ENCODE data around the gene PEBP1. TPM values are rescaled to one million over a fixed set of nuclear protein-coding genes. Genes with fewer than 3 reads are reported as not detected.
"Not testable (repeated sequence)": the region's sequence is repeated elsewhere in the genome, so short reads cannot be mapped to it uniquely, and the experiment has no call there.

Gene PEBP1
- polyA plus RNA-seq, 1 donor (not counting 4 experiments of a cell fraction or from before 2014, with no cell fraction given) = 197 TPM

GRCh38 chr12:118126119-118126757 lies 9.7 kb upstream of the PEBP1 start:
- H3K9me1 ChIP-seq (ENCODE audit: control insufficient read depth, extremely low read depth, insufficient read depth, low read length) = no peaks in the 10 kb centered on the region
- H3K79me2 ChIP-seq (ENCODE audit: control insufficient read depth, insufficient read depth, low read length) = no peaks in the 10 kb centered on the region
- H3K9me3 ChIP-seq (ENCODE audit: control insufficient read depth, low read depth, low read length) = no peaks in the 10 kb centered on the region
- no peak for DNase-seq (ENCODE audit: low read depth, low spot score)
- no peak overlapping the region for H3K9ac ChIP-seq (ENCODE audit: control insufficient read depth, extremely low read depth, insufficient read depth, low read length)
- no peak for FAIRE-seq
- H3K27me3 ChIP-seq (ENCODE audit: control insufficient read depth, extremely low read depth, insufficient read depth, low read length) = no peaks in the 10 kb centered on the region
- H3K4me3 ChIP-seq (ENCODE audit: control insufficient read depth in 2 of 3, extremely low read depth in 1 of 3, insufficient read depth in 2 of 3, low read depth in 1 of 3, low read length in 3 of 3) = no peak overlapping the region
- dilution Hi-C loops (cut with MboI; ENCODE audit: extremely low pct_ligation_motif_present, low sequenced_read_pairs) = no loop called here
- H3K27ac ChIP-seq (ENCODE audit: control insufficient read depth, insufficient read depth, low read length) = no peak overlapping the region
- no peak overlapping the region for H3K4me2 ChIP-seq (ENCODE audit: control insufficient read depth, extremely low read depth, insufficient read depth, low read depth, low read length)
- no peak for TF ChIP-seq EZH2 (IDR thresholded peaks at IDR 0.05; ENCODE audit: low read length)
- TF ChIP-seq CTCF (optimal IDR thresholded peaks at IDR 0.05 in 1 of 3, IDR thresholded peaks at IDR 0.05 in 1 of 3, conservative IDR thresholded peaks at IDR 0.05 in 1 of 3; ENCODE audit: extremely low read depth in 1 of 3, insufficient read depth in 2 of 3, low read length in 3 of 3) = no peak
- no peaks in the 10 kb centered on the region for H3K36me3 ChIP-seq (ENCODE audit: control insufficient read depth in 2 of 2, extremely low read depth in 1 of 2, insufficient read depth in 2 of 2, low read length in 2 of 2)
- H2AFZ ChIP-seq (ENCODE audit: control insufficient read depth, low read length) = no peak overlapping the region
- no peaks in the 10 kb centered on the region for H3K4me1 ChIP-seq (ENCODE audit: control insufficient read depth, extremely low read depth, insufficient read depth, low read length)
- no peaks in the 10 kb centered on the region for H4K20me1 ChIP-seq (ENCODE audit: control insufficient read depth, extremely low read depth, insufficient read depth, low read length)

GRCh38 chr12:118127867-118128266 lies 8.1 kb upstream of the PEBP1 start:
- Histone ChIP-seq H3K36me3 (ENCODE audit: control insufficient read depth in 2 of 2, extremely low read depth in 1 of 2, insufficient read depth in 2 of 2, low read length in 2 of 2) (no peaks in the 10 kb centered on the region), H2AFZ (ENCODE audit: control insufficient read depth, low read length) (no peak overlapping the region), H3K9me3 (ENCODE audit: control insufficient read depth, low read depth, low read length) (no peaks in the 10 kb centered on the region), H3K27me3 (ENCODE audit: control insufficient read depth, extremely low read depth, insufficient read depth, low read length) (no peaks in the 10 kb centered on the region), H3K27ac (ENCODE audit: control insufficient read depth, insufficient read depth, low read length) (no peak overlapping the region), H3K9me1 (ENCODE audit: control insufficient read depth, extremely low read depth, insufficient read depth, low read length) (no peaks in the 10 kb centered on the region), H3K4me2 (ENCODE audit: control insufficient read depth, extremely low read depth, insufficient read depth, low read depth, low read length) (no peak overlapping the region), H3K79me2 (ENCODE audit: control insufficient read depth, insufficient read depth, low read length) (no peaks in the 10 kb centered on the region), H3K4me1 (ENCODE audit: control insufficient read depth, extremely low read depth, insufficient read depth, low read length) (no peaks in the 10 kb centered on the region), H4K20me1 (ENCODE audit: control insufficient read depth, extremely low read depth, insufficient read depth, low read length) (no peaks in the 10 kb centered on the region), H3K4me3 (ENCODE audit: control insufficient read depth in 2 of 3, extremely low read depth in 1 of 3, insufficient read depth in 2 of 3, low read depth in 1 of 3, low read length in 3 of 3) (no peak overlapping the region), H3K9ac (ENCODE audit: control insufficient read depth, extremely low read depth, insufficient read depth, low read length) (no peak overlapping the region)
- DNase-seq (ENCODE audit: low read depth, low spot score) (no peak), FAIRE-seq (no peak)
- TF ChIP-seq CTCF (optimal IDR thresholded peaks at IDR 0.05 in 1 of 3, IDR thresholded peaks at IDR 0.05 in 1 of 3, conservative IDR thresholded peaks at IDR 0.05 in 1 of 3; ENCODE audit: extremely low read depth in 1 of 3, insufficient read depth in 2 of 3, low read length in 3 of 3) (no peak), EZH2 (IDR thresholded peaks at IDR 0.05; ENCODE audit: low read length) (no peak)
- dilution Hi-C loops (cut with MboI; ENCODE audit: extremely low pct_ligation_motif_present, low sequenced_read_pairs) = no loop called here

- H3K9me1 ChIP-seq (ENCODE audit: control insufficient read depth, extremely low read depth, insufficient read depth, low read length); H2AFZ ChIP-seq (ENCODE audit: control insufficient read depth, low read length); H3K4me2 ChIP-seq (ENCODE audit: control insufficient read depth, extremely low read depth, insufficient read depth, low read depth, low read length); H3K27ac ChIP-seq (ENCODE audit: control insufficient read depth, insufficient read depth, low read length); H3K9ac ChIP-seq (ENCODE audit: control insufficient read depth, extremely low read depth, insufficient read depth, low read length); H4K20me1 ChIP-seq (ENCODE audit: control insufficient read depth, extremely low read depth, insufficient read depth, low read length); DNase-seq (ENCODE audit: low read depth, low spot score); H3K4me1 ChIP-seq (ENCODE audit: control insufficient read depth, extremely low read depth, insufficient read depth, low read length); H3K27me3 ChIP-seq (ENCODE audit: control insufficient read depth, extremely low read depth, insufficient read depth, low read length); H3K9me3 ChIP-seq (ENCODE audit: control insufficient read depth, low read depth, low read length); FAIRE-seq; H3K36me3 ChIP-seq (ENCODE audit: control insufficient read depth in 2 of 2, extremely low read depth in 1 of 2, insufficient read depth in 2 of 2, low read length in 2 of 2); H3K4me3 ChIP-seq (ENCODE audit: control insufficient read depth in 2 of 3, extremely low read depth in 1 of 3, insufficient read depth in 2 of 3, low read depth in 1 of 3, low read length in 3 of 3); dilution Hi-C loops (cut with MboI; ENCODE audit: extremely low pct_ligation_motif_present, low sequenced_read_pairs); H3K79me2 ChIP-seq (ENCODE audit: control insufficient read depth, insufficient read depth, low read length): not testable (repeated sequence)
These were observed 6.5 kb upstream of the PEBP1 start for GRCh38 chr12:118129436-118129835.

Data from keratinocyte (primary cell).